ENCODE results near the gene ST6GALNAC4.

ST6GALNAC4 gene

DNA sequence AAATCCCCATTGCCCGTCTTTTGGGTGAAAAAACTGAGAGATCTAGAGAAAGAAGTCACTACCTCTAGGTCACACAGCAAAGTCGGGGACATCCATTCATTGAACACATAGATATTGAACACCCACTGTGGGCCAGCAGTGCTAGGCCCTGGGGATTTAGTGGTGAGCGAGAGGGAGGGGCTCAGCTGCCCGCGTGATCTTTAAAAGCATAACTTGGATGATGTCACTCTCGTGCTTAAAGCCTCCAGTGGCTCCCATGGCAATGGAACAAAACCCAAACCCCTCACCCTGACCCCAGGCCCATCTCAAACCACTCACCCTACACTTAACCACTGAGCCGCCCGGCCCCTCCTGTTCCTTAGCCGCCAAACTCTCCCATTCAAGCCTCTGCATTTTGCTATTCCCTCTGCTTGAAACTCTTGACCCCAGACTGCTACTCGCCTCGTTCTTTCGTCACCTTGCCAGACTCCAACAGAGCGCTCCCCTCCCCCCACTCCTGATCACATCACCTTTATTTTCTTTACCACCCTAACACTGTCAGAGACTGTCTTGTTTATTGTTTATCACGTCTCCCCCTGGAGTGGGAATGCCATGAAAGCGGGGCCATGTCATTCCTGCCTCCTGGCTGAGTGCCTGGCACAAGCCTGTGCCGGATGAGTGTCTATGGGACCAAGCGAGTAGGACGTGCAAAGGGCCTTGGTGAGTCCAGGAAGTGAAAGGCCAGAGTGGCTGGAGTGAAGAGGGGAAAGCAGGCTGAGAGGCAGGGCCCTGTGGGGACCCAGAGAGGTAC, 14.4 kb upstream of the ST6GALNAC4 start:
- DNase-seq = no peak

GRCh38 chr9:127930231-127931091, 13.6 kb upstream of the ST6GALNAC4 start, which contains the start of gene PIP5KL1:
Gene PIP5KL1 (minus strand): TSS chr9:127930777. CDS start chr9:127930752, 25 bp downstream.
- DNase-seq = peak in 52 of 56 donors; percentile 44 to 90 (median 74)

DNA sequence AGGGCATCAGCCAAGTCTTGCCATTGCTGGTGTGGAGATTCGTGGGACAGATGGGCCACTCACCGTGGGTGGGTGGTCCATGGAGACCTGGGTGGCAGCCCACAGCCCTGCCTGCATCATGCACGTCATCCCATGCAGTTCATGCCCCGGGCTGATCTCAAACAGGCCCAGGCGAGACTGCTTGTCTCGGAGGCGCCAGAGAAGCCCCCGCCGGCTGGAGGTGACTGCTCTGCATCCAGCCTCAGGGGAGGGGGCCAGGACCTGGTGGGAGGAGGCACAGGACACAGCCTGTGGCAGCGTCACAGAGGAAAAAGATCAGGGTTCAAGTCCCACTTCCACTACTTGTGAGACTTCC, 12.8 kb upstream of the ST6GALNAC4 start:
- no peak for DNase-seq

GRCh38 chr9:127928676-127929624, 12.1 kb upstream of the ST6GALNAC4 start:
- DNase-seq = no peak

GRCh38 chr9:127927988-127928675, 11.3 kb upstream of the ST6GALNAC4 start:
- no peak for DNase-seq

DNA sequence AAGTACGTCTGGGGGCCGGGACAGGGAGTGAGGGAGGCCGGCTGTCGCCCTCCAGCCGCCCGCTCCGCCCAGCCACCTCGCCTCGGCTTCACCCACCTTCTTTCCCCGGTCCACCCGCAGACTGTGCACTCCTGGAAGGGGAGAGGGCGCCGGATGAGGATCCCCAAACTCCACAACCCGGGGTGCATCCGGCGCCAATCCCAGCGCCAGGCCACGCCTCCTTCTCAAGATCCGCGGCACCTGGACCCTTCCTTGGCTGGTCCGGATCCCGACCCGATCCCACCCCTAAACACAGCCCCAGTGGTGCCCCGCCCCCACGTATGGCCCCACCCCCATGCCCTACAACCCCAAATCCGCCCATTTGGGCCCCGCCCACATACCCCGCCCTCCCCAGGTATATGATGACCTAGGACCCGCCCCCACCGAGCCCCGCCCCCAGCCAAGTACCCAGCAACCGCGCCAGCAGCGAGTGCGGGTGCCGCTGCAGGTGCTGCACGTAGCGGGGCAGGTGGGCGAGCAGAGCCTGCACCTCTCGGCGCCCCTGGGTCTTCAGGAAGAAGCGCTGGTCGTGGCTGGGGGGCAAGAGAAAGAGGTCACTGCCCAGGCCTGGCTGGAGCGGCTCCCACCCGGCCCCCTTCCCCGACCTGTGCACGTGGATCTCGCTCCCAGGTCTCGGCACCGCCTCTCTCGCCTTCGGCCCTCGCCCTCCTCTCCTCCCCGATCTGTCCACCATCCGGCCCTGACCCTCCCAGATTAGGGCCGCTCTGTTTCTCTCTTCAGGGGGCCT, 10.6 kb upstream of the ST6GALNAC4 start:
- DNase-seq = peak in 1 of 56 donors; percentile 27

GRCh38 chr9:127926906-127927200, 10.0 kb upstream of the ST6GALNAC4 start:
- no peak for DNase-seq

DNA sequence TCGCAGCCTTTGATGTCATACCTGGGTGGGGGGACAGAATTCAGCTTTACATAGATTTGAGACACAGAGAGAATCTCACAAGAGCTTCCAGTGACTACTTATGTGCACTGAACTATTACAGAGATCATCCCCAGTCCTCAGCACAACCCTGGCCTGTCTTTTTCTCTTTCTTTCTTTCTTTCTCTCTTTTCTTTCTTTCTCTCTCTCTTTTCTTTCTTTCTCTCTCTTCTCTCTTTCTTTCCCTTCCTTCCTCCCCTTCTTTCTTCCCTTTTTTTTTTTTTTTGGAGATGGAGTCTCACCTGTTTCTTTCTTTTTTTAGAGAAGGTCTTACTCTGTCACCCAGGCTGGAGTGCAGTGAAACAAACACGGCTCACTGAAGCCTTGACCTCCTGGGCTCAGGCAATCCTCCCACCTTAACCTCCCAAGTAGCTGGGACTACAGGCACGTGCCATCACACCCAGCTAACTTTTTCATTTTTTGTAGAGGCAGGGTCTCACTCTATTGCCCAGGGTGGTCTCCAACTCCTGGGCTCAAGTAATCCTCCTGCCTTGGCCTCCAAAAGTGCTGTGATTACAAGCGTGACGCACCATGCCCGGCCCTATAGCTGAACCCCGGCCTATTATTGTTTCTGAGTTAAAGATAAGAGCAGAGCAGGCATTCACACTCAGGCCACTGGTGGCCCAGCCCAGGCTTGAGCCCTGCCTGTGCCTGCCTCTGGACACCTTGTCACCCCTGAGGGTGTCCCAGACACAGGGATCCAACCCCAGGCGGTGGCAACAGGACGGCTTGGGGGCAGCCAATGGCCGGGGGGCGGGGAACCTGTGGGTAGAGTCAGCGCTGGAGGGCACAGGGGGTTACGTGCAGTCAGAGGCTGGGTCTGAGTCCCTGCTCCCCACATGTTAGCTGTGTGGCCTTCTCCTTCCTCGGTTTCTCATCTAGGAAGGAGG, 9.4 kb upstream of the ST6GALNAC4 start:
- no peak for DNase-seq

DNA sequence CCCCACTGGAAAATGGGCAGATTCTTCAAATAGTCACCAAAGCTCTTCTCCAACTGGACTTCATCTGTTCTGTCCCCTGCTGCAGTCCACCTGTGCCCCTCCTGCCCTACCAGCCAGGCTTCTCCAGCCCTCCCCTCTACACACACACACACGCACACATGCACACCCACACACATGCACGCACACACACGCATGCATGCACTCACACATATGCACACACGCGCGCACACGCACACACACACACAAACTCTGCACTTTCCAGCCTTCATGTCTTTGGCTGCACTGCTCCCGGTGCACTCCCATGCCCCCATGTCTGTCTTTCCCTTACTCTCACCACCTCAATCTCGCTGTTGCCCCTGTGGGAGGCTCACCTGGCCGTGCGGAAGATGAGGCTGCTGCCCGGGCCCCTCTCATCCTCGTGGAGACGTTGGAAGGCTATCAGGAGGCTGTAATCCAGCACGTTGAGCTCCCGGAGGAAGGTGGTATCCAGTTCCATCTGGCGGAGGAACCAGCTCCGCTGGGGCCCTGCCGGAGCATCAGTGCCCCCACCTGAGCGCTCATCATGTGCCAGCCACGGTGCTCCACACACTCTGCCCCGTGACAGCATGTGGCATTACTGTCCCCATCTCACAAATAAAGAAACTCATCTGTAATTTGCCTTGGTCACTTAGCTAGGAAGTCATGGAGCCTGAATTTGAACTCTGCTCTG, 8.0 kb upstream of the ST6GALNAC4 start:
- no peak for DNase-seq

GRCh38 chr9:127923771-127924170, 6.9 kb upstream of the ST6GALNAC4 start:
- no peak for DNase-seq

DNA sequence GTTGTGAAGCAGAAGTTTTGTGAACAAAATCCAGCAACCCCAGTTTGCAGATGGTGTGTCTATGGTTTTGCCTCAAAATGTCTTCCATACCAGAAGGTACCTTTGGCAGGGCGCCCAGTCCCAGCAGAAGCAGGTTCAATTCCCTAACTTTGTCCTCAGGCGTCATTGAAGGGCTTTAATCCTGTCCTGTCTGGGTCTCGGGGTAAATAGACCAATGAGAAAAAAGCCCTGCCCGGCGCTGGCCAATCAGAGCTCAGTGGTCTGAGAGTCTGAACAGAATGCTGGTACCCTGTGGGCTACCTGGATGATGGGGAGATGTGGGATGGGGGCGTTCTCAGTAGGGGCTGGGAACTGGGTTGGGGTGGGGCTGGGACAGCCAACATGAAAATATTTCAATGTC, 6.2 kb upstream of the ST6GALNAC4 start:
- peak in 1 of 56 donors; percentile 14 for DNase-seq

DNA sequence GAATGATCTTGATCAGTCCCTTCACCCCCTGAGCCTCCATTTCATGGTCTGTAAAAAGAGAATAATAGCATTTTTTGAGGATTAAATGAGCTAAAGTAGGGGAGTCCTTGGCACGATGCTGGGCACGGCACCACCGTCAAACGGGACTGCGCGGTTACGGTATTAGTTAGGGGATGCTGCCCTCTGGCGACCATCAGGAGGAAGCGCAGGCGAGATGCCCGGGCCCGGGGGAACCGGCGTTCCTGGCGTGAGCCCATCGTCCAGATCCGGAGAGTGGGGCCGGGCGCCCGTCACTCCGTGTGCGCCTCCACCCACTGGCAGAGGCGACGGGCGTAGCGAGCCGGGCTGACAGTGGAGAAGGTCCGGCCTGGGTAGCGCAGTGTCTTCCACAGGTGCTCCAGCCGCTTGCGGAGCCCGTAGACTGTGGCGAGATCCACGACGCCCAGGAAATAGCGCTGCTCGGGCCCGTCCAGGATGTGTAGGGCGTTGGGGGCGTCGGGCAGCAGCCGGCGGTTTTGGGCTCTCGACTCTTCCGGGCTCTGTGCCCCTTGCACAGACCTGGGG, 4.8 kb upstream of the ST6GALNAC4 start:
- DNase-seq = peak in 43 of 56 donors; percentile 17 to 85 (median 41)

DNA sequence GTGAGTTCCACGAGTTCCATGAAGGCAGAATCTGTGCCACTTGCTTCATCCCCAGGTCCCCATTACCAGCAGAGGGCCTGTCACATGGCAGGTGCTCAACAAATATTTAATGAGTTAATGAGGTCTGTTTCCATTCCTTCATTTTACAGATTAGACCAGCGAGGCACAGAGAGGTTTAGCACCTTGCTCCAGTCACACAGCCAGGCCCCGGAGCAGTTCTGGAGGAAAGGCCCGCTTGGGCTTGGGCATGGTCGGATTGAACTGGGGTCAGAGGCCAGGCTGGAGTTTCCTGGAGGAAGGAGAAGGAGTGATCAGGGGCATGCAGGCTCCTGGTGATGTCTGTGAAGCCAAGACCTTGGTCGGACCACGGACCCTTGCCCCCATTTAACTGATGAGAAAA, 4.0 kb upstream of the ST6GALNAC4 start:
- no peak for DNase-seq

- peak in 21 of 56 donors; percentile 16 to 70 (median 36) for DNase-seq
Measured at GRCh38 chr9:127919253-127919815, 2.5 kb upstream of the ST6GALNAC4 start.

- DNase-seq = peak in 1 of 56 donors; percentile 30
Measured at GRCh38 chr9:127918183-127919107, 1.6 kb upstream of the ST6GALNAC4 start.

DNA sequence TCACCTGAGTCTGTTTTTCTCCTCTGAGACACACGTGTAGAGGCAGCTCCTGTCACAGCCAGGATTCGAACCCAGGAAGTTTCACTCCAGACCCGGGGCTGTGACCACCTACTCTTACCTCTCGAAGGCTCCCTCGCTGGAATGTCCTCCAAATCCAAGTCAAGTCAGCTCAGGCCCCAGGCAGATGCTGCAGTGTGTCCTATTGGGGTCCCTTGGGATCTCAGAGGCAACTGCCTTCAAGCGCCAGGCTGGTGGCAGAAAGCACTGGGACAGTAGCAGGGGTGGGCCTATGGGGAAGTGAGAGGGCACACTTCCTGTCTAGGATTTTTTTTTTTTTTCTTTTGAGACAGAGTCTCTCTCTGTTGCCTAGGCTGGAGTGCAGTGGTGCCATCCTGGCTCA, 762 bp upstream of the ST6GALNAC4 start:
- no peak for DNase-seq
